Measurements from ENCODE around the gene LAMP5.

DNA sequence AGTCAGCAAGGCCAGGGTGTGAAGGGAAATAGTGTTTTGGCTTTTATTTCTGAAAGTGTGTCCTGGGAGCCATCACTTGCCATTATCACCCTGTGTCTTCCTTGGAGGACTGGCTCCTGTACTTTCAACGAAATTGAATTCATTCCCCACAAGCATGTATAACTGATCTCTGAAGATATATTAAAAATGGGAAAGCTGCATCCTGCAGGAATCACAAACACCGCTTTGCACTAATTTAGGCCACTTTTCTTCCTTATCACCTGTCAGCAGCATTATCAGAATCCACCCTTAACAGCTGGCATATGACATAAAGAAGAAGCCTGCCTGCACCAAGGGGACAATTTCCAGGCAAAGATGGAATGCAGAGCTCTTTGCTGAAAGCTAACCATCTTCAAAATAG, 56.2 kb downstream of the LAMP5 start:
- no peak for TF ChIP-seq CTCF (IDR thresholded peaks at IDR 0.05; ENCODE audit: insufficient read depth, low read depth, low read length)
- no peak for TF ChIP-seq EZH2 (IDR thresholded peaks at IDR 0.05; ENCODE audit: insufficient read depth, low read length)
